A549 (cell line): ENCODE measurements around the gene MAP7D1. TPM values are rescaled to one million over a fixed set of nuclear protein-coding genes. Genes with fewer than 3 reads are reported as not detected.

Experiments used
- ATAC-seq, 2 experiments: fragments of 200-7000 bp in 1 of 2; fragments of >200 bp in 1 of 2; cut with Nextera tagmentation in 1 of 2; cut with Tn5 transposase in 1 of 2; 3 replicates each; pipeline versions ENCODE4 v1.8.0 to v1.9.1; 2018 to 2020; ENCODE audit warnings: mild to moderate bottlenecking in 1 of 2, moderate library complexity in 1 of 2
- CTCF ChIA-PET: fragments of 300-600 bp; sonication (Branson Sonifier 250); formaldehyde crosslinking; extraction: SDS; loops from one replicate; lab custom pipeline; 2021; ENCODE audit warnings: antibody characterized with exemption, inconsistent platforms; lab: Yijun Ruan, JAX
- POLR2A ChIA-PET: fragments of 350-600 bp; formaldehyde crosslinking; extraction: SDS; loops from one replicate; lab custom pipeline; 2021; ENCODE audit warnings: antibody characterized with exemption, inconsistent platforms; lab: Yijun Ruan, JAX
- DNase-seq, 2 experiments: peaks; one replicate each; pipeline versions ENCODE4 v3.0.0 to v3.0.0-alpha.2; 2011 to 2016; ENCODE audit warnings: low read depth in 1 of 2, low spot score in 1 of 2
- FAIRE-seq: peaks from 2 replicates; lab custom pipeline; 2011; peaks lifted over from hg19 to GRCh38; lab: Jason Lieb, UNC
- H3K27ac ChIP-seq, 2 experiments: fragments of >200 bp; sonication (Bioruptor Twin); formaldehyde crosslinking; 3 replicates each; pipeline ENCODE4 v1.5.1; 2016 to 2017
- H3K4me1 ChIP-seq: fragments of >200 bp; sonication (Bioruptor Twin); formaldehyde crosslinking; 3 replicates; pipeline ENCODE4 v1.6.1; 2016
- H3K4me2 ChIP-seq: fragments of >200 bp; sonication (Bioruptor Twin); formaldehyde crosslinking; 3 replicates; pipeline ENCODE4 v1.6.1; 2016
- H3K4me3 ChIP-seq: fragments of >200 bp; sonication (Bioruptor Twin); formaldehyde crosslinking; 3 replicates; pipeline ENCODE4 v1.5.1; 2016
- H3K9me3 ChIP-seq: fragments of >200 bp; sonication (Bioruptor Twin); formaldehyde crosslinking; 3 replicates; pipeline ENCODE4 v1.6.1; 2016
- BHLHE40 ChIP-seq: IDR thresholded peaks from 2 replicates; pipeline ENCODE4 v1.6.1; 2012; ENCODE audit warnings: low read depth, low read length, inconsistent platforms
- ELK1 ChIP-seq: fragments of 150-350 bp; IDR thresholded peaks from 2 replicates; pipeline ENCODE4 v1.6.1; 2014; ENCODE audit warnings: low read depth, mild to moderate bottlenecking, low read length
- EP300 ChIP-seq, 2 experiments: fragments of >200 bp; sonication (Bioruptor Twin); formaldehyde crosslinking; IDR thresholded peaks; 2 replicates in 1 of 2; 3 replicates in 1 of 2; pipeline ENCODE4 v1.6.1; 2016 to 2017
- GATA3 ChIP-seq: IDR thresholded peaks from 2 replicates; pipeline ENCODE4 v1.6.1; 2012; ENCODE audit warnings: borderline replicate concordance
- HOXB13 ChIP-seq: fragments of 250-450 bp; sonication (Bioruptor Pico); IDR thresholded peaks from 2 replicates; pipeline ENCODE4 v1.5.0; 2020; ENCODE audit warnings: low read depth, mild to moderate bottlenecking, moderate library complexity
- HOXB5 ChIP-seq: fragments of 250-450 bp; sonication (Bioruptor Pico); IDR thresholded peaks from 2 replicates; pipeline ENCODE4 v1.5.0; 2020; ENCODE audit warnings: mild to moderate bottlenecking, moderate library complexity
- MAFK ChIP-seq: fragments of 450-650 bp; IDR thresholded peaks from 2 replicates; pipeline ENCODE4 v1.6.1; 2014; ENCODE audit not compliant: partially characterized antibody
- NFE2L2 ChIP-seq: fragments of 150-350 bp; conservative IDR thresholded peaks from 2 replicates; pipeline ENCODE4 v1.6.1; 2014; ENCODE audit warnings: low read length
- NPAS2 ChIP-seq: fragments of 250-450 bp; sonication (Bioruptor Pico); IDR thresholded peaks from 2 replicates; pipeline ENCODE4 v1.8.0; 2022; ENCODE audit warnings: mild to moderate bottlenecking, moderate library complexity, borderline replicate concordance
- POLR2A ChIP-seq: IDR thresholded peaks from 2 replicates; pipeline ENCODE4 v1.6.1; 2012; ENCODE audit warnings: mild to moderate bottlenecking, low read length
- SMC3 ChIP-seq: fragments of >200 bp; sonication (Bioruptor Twin); formaldehyde crosslinking; IDR thresholded peaks from 3 replicates; pipeline ENCODE4 v1.6.1; 2018; ENCODE audit warnings: inconsistent platforms
- SREBF2 ChIP-seq: fragments of 450-650 bp; IDR thresholded peaks from 2 replicates; pipeline ENCODE4 v1.6.1; 2014; ENCODE audit warnings: mild to moderate bottlenecking, moderate library complexity
- TFCP2L1 ChIP-seq: fragments of 250-450 bp; sonication (Bioruptor Pico); IDR thresholded peaks from 2 replicates; pipeline ENCODE4 v1.5.0; 2021; ENCODE audit warnings: mild to moderate bottlenecking
- WGBS: methylation state at CpG from one replicate; pipeline ENCODE4 v1.1.6; 2017; ENCODE audit errors: missing lambda C conversion rate; 5-methylcytosine and 5-hydroxymethylcytosine counted together
- polyA plus RNA-seq, 4 experiments: library from polyadenylated mRNA; depleted of rRNA in 3 of 4; stranded (reverse); fragments of >200 nt; fragmentation: RNase III in 1 of 4; extraction: RNeasy Plus Mini Kit Qiagen cat#74134 plus additional on column Dnase treatment in 1 of 4; gene quantifications; 2 replicates in 3 of 4; 3 replicates in 1 of 4; pipeline ENCODE4 v1.2.3, GENCODE V29; 2011 to 2017
- TF ChIP-seq, protein P1 (sequence below): IDR thresholded peaks from 2 replicates; pipeline ENCODE4 v1.6.1; 2012; ENCODE audit warnings: low read depth, borderline replicate concordance
- TF ChIP-seq, protein P2 (sequence below): IDR thresholded peaks from 2 replicates; pipeline ENCODE4 v1.6.1; 2012
- TF ChIP-seq, protein P3 (sequence below): fragments of 250-450 bp; sonication (Bioruptor Pico); IDR thresholded peaks from 2 replicates; pipeline ENCODE4 v1.5.0; 2021; ENCODE audit warnings: mild to moderate bottlenecking, moderate library complexity, borderline replicate concordance
- TF ChIP-seq, protein P4 (sequence below): fragments of >200 bp; sonication (Bioruptor Twin); formaldehyde crosslinking; IDR thresholded peaks from 3 replicates; pipeline ENCODE4 v1.5.1; 2016
- TF ChIP-seq, protein P5 (sequence below): fragments of 450-650 bp; IDR thresholded peaks from 2 replicates; pipeline ENCODE4 v1.6.1; 2014; ENCODE audit warnings: antibody characterized with exemption

The MAP7D1 gene
- polyA plus RNA-seq, 2 of the 4 experiments (the other 2 are of a cell fraction) = 16.4 to 74.9 TPM

- TF ChIP-seq, protein P1, sequence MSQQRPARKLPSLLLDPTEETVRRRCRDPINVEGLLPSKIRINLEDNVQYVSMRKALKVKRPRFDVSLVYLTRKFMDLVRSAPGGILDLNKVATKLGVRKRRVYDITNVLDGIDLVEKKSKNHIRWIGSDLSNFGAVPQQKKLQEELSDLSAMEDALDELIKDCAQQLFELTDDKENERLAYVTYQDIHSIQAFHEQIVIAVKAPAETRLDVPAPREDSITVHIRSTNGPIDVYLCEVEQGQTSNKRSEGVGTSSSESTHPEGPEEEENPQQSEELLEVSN = no peak
- TF ChIP-seq, protein P2, sequence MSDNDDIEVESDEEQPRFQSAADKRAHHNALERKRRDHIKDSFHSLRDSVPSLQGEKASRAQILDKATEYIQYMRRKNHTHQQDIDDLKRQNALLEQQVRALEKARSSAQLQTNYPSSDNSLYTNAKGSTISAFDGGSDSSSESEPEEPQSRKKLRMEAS = peak; percentile 20; the same call in 1 of the 2 replicates
Observed at GRCh38 chr1:36156329-36157114, 562 bp downstream of the MAP7D1 start (continued).

GRCh38 chr1:36157115-36157903 is 1.3 kb downstream of the MAP7D1 start:
- H3K9me3 ChIP-seq = no peaks in the 10 kb centered on the region
- 19% methylated on average over 8 of the region's 9 CpGs for WGBS
- H3K4me1 ChIP-seq = peaks cover 56% of the 10 kb centered on the region
- ATAC-seq (peak in 1 of 2 experiments; percentile 8; a peak in 3 of 6 replicates), FAIRE-seq (no peak)
- H3K27ac ChIP-seq = peak overlapping the region; percentile 98 to 99
- POLR2A ChIA-PET = interaction anchor here (2.4 kb wide), 1 partner anchor 31 kb away, joined by 7 read pairs; no protein-coding TSS in a partner anchor
- TF ChIP-seq HOXB13 (CRISPR knock-in tag) (no peak), ELK1 (no peak), SMC3 (no peak), GATA3 (no peak), NFE2L2 (no peak), MAFK (no peak)
- TF ChIP-seq, protein P3, sequence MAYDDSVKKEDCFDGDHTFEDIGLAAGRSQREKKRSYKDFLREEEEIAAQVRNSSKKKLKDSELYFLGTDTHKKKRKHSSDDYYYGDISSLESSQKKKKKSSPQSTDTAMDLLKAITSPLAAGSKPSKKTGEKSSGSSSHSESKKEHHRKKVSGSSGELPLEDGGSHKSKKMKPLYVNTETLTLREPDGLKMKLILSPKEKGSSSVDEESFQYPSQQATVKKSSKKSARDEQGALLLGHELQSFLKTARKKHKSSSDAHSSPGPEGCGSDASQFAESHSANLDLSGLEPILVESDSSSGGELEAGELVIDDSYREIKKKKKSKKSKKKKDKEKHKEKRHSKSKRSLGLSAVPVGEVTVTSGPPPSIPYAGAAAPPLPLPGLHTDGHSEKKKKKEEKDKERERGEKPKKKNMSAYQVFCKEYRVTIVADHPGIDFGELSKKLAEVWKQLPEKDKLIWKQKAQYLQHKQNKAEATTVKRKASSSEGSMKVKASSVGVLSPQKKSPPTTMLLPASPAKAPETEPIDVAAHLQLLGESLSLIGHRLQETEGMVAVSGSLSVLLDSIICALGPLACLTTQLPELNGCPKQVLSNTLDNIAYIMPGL (CRISPR knock-in tag) = no peak
- TF ChIP-seq, protein P4, sequence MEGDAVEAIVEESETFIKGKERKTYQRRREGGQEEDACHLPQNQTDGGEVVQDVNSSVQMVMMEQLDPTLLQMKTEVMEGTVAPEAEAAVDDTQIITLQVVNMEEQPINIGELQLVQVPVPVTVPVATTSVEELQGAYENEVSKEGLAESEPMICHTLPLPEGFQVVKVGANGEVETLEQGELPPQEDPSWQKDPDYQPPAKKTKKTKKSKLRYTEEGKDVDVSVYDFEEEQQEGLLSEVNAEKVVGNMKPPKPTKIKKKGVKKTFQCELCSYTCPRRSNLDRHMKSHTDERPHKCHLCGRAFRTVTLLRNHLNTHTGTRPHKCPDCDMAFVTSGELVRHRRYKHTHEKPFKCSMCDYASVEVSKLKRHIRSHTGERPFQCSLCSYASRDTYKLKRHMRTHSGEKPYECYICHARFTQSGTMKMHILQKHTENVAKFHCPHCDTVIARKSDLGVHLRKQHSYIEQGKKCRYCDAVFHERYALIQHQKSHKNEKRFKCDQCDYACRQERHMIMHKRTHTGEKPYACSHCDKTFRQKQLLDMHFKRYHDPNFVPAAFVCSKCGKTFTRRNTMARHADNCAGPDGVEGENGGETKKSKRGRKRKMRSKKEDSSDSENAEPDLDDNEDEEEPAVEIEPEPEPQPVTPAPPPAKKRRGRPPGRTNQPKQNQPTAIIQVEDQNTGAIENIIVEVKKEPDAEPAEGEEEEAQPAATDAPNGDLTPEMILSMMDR = no peak
- TF ChIP-seq, all 56 proteins: peak for 0
- CTCF ChIA-PET = interaction anchor here (1.1 to 2.3 kb wide), 2 partner anchors 31 to 37 kb away, joined by 4 to 12 read pairs; no protein-coding TSS in a partner anchor
- peak overlapping the region; percentile 99 for H3K4me3 ChIP-seq
- no peak for DNase-seq
- H3K4me2 ChIP-seq = peak overlapping the region; percentile 99

DNA sequence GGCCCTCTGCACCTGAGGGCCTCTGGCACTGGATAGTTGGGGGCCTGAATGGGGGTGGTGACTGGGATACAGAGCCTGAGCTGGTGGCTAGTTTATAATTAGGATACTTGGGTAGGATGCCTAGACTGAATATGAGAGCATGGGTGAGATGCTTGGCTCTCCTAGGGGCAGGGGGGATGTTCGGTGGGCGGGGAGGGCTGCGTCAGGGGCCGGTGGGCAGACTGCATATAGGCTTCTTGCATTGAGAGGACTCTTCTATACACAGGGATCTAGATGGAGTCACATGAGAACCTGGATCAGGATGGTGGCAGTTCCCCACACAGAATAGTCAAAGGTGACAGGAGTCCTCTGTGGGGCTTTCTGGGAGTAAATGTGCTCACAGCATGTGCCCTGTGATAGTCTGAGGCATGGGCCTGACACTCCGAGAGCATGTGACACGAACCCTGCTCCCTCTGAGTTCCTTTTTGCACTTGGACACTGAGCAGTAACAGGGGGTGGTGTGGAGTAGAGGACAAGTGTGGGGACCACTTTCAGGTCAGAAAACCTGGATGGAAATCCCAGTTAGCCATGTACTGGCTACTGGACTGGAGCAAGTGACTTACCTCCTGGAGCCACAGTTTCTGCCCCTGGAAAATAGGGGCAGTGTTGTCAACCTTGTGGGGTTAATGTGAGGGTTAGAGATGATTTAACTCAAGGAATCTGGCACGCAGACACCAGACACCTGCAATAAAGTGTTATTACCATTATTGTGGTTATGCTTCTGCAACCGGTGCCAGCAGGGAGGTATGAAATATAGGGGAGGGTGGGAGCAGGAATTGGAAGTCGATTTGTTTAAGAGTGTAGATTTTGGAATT is 2.2 kb downstream of the MAP7D1 start:
- peak overlapping the region; percentile 99 for H3K4me3 ChIP-seq
- ChIA-PET POLR2A (no interaction called here), CTCF (interaction anchor here (1.3 to 7.1 kb wide), 3 partner anchors 7 to 30 kb away, joined by 3 to 82 read pairs (median 12); partner anchors contain the start of gene TRAPPC3)
- TF ChIP-seq NPAS2 (CRISPR knock-in tag) = no peak
- no peak for TF ChIP-seq HOXB5 (CRISPR knock-in tag)
- no peak for TF ChIP-seq POLR2A
- no peak for TF ChIP-seq EP300 (IDR thresholded peaks at IDR 0.05)
- no peak for TF ChIP-seq SREBF2
- no peak for TF ChIP-seq ELK1
- TF ChIP-seq BHLHE40 = no peak
- TF ChIP-seq, protein P5, sequence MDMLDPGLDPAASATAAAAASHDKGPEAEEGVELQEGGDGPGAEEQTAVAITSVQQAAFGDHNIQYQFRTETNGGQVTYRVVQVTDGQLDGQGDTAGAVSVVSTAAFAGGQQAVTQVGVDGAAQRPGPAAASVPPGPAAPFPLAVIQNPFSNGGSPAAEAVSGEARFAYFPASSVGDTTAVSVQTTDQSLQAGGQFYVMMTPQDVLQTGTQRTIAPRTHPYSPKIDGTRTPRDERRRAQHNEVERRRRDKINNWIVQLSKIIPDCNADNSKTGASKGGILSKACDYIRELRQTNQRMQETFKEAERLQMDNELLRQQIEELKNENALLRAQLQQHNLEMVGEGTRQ = no peak
- TF ChIP-seq, protein P4 = no peak
- TF ChIP-seq TFCP2L1 (CRISPR knock-in tag) = no peak

More for the DNA sequence above, 2.2 kb downstream of the MAP7D1 start:
- H3K4me2 ChIP-seq = peak overlapping the region; percentile 99
- ATAC-seq = no peak
- no peak for FAIRE-seq
- H3K27ac ChIP-seq = peak overlapping the region; percentile 98 to 99; a peak in 4 of 6 replicates
- WGBS = 73% methylated on average over 8 of the region's 9 CpGs
- peaks cover 64% of the 10 kb centered on the region for H3K4me1 ChIP-seq
- H3K9me3 ChIP-seq = no peaks in the 10 kb centered on the region
- no peak for DNase-seq
